Endometrial microvascular endothelial cells (primary cell): Measurements from ENCODE around the gene GPRC5D. TPM values are rescaled to one million over a fixed set of nuclear protein-coding genes. Genes with fewer than 3 reads are reported as not detected.

Experiments used
- in situ Hi-C: cut with HindIII; loops from 2 replicates; pipeline ENCODE4 v1.10.0; 2017; ENCODE audit warnings: low sequenced_read_pairs, low pct_unique_long_range_greater_than_20kb; ENCODE audit errors: inconsistent ontology term
- total RNA-seq: library from RNA; depleted of rRNA; stranded (reverse); fragments of >200 nt; gene quantifications from one replicate; pipeline ENCODE4 v1.2.3, GENCODE V29; 2015; ENCODE audit errors: inconsistent ontology term

Gene GPRC5D
- total RNA-seq, result not detected

DNA sequence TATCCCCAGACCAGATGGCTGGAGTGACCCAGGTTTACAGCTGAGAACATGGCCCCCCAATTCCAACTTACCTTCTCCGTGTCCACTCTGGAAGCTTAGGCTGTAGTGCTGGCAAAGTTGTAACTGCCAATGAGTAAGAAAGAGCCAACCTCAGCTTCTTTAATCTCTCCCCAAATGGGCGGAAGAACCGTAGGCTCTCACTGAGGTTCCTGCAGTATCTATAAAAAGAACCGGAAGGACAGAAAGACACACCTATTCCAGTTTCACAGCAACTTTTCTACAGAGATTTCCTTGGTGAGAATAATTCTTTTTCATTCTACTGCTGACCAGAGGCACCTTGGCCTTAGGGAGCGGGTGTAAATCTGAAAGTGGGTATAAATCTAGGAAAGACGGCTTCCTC lies at the start of gene GPRC5D:
GPRC5D (minus strand) TSS at position 135 of the 400 bp plus-strand sequence. CDS start 1,786 bp downstream, outside the sequence.
- in situ Hi-C loops, result no loop called here

GRCh38 chr12:13001775-13002040 lies 49.7 kb upstream of the GPRC5D start:
- in situ Hi-C loops, result loop anchor here (25.0 kb wide), 1 partner anchor 211 kb away; no protein-coding TSS in a partner anchor

- in situ Hi-C loops, result loop anchor here (25.0 kb wide), 1 partner anchor 211 kb away; no protein-coding TSS in a partner anchor
Measured at GRCh38 chr12:13000925-13001774, 49.2 kb upstream of the GPRC5D start.

DNA sequence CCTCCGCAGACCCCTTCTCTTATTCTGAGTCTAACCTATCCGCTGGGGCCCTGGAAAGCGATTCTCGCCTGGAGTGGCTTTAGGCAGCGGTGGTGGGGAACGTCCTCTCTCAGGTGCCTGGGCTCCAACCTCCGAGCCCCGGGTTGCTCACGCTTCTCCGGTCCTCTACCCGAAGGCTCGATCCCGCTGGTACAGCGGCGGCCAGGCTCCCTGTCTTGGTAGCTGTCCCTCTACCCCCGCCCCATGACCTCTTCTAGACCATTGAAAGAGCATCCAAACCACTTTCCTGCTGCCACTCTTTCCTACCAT lies 48.6 kb upstream of the GPRC5D start:
- in situ Hi-C loops, result loop anchor here (25.0 kb wide), 1 partner anchor 212 kb away; no protein-coding TSS in a partner anchor

- in situ Hi-C loops, result loop anchor here (25.0 kb wide), 2 partner anchors 163 to 212 kb away; no protein-coding TSS in a partner anchor
Measured at GRCh38 chr12:12999959-13000615, 48.1 kb upstream of the GPRC5D start, which contains the start of gene HEBP1. HEBP1 (minus strand) TSS chr12:13000265; CDS start chr12:13000114, 151 bp downstream.

- in situ Hi-C loops, result loop anchor here (25.0 kb wide), 1 partner anchor 162 kb away; no protein-coding TSS in a partner anchor
Measured at GRCh38 chr12:12999271-12999958, 47.4 kb upstream of the GPRC5D start.

DNA sequence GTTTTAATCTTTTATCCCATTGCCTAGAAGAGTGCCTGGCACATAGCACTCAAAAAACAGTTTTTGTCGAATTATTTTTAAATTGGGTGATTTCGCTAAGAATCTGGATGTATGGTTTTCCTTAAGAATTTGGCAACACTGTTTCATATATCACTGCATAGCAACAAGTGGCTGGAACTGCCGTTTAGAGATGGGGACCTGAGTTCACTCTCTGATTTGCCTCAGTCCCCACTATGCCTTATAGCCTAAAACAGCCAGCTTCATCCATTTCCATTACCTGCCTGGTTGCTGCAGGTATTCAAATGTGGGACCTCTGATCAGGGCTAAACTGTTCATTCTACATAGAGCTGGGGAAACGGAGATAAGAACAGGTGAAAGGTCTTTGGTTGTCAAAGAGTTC lies 46.3 kb upstream of the GPRC5D start:
- in situ Hi-C loops, result loop anchor here (25.0 kb wide), 1 partner anchor 161 kb away; no protein-coding TSS in a partner anchor

DNA sequence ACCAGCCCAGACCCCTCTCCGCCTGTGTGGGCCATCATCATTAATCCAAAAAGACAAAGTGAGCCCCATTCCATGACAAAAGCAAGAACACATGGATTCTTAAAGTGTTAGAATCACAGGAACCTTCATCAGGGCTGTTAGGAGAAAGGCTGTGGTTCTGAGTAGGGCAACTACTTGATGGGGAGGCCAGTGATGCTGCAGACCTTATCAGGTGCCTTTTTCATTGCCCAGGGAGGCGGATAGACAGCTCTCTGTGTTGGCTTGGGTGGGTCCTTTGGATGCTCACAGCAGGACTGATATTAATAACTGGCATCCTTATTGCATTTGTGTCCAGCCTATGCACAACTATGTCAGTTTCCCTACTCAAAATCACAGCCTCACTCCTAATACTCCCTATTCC lies 45.8 kb upstream of the GPRC5D start:
- in situ Hi-C loops, result loop anchor here (25.0 kb wide), 1 partner anchor 160 kb away; no protein-coding TSS in a partner anchor

- in situ Hi-C loops, result loop anchor here (25.0 kb wide), 1 partner anchor 160 kb away; no protein-coding TSS in a partner anchor
Measured at GRCh38 chr12:12997156-12997555, 45.2 kb upstream of the GPRC5D start.

DNA sequence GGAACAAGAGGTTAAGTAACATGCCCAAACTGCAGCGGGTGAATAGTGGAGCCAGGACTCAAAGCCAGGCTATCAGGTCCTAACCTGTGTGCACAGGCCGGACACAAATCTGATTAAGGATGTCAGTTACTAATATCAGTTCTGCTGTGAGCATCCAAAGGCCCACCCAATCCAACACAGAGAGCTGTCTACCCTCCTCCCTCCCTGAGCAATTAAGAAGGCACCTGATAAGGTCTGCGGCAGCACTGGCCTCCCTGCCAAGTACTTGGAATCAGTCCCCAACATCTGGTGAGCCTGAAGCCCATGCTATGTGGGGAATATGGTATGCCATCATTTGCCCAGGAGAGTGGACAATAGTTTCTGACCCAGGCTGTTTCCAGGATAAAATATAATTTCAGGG lies 44.2 kb upstream of the GPRC5D start:
- in situ Hi-C loops, result loop anchor here (25.0 kb wide), 1 partner anchor 159 kb away; no protein-coding TSS in a partner anchor

DNA sequence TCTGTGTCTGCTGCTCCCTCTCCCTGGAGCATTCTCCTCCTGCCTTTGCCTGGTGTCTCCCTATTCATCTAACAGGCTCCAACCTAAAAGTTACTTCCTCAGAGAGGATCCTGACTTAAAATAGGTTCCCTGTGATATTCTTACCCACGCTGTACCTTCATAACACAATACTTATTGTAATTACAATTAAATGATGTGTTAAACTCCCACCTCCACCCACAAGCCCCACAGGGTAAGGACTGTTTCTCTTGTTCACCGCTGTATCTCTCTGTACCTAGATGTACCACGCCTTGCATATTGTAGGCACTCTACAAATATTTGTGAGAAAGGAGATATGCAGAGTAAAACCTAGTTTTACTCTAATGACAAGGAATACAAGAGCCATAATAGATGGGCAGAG lies 43.1 kb upstream of the GPRC5D start:
- in situ Hi-C loops, result loop anchor here (25.0 kb wide), 1 partner anchor 158 kb away; no protein-coding TSS in a partner anchor

GRCh38 chr12:12993367-12993766 lies 41.4 kb upstream of the GPRC5D start:
- in situ Hi-C loops, result loop anchor here (25.0 kb wide), 1 partner anchor 156 kb away; no protein-coding TSS in a partner anchor

- in situ Hi-C loops, result loop anchor here (25.0 kb wide), 1 partner anchor 155 kb away; no protein-coding TSS in a partner anchor
Measured at GRCh38 chr12:12992418-12993130, 40.6 kb upstream of the GPRC5D start.

DNA sequence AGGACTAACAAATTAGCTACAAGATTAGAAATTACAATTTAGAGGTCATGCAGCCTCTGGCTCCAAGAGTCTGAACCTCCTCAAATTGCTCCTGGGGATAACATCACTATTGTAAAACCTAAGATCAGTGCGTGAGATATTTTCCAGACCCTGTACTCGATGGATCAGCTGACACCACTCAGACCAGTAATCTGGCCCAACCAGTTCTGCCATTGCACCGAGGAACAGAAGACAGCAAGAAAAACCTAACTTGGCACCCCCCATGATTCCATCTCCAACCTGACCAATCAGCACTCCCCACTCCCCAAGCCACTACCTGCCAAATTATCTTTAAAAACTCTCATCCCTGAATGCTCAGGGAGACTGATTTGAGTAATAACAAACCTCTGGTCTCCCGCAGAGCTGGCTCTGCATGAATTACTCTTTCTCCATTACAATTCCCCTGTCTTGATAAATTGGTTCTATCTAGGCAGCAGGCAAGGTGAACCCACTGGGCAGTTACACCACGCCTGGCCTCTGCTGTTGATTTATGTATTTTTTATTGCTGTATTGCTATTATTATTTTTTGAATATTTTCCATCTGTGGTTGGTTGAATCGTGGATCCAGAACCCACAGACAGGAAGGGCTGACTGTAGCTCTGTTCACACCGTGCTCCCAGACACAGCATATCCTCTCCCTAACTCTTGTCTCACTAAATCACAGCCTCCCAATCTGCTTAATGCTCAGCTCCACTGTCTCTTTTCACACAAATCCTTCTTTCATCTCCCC lies 38.9 kb upstream of the GPRC5D start:
- in situ Hi-C loops, result loop anchor here (25.0 kb wide), 1 partner anchor 154 kb away; no protein-coding TSS in a partner anchor

GRCh38 chr12:12987421-12987820 lies 35.5 kb upstream of the GPRC5D start:
- in situ Hi-C loops, result loop anchor here (25.0 kb wide), 1 partner anchor 150 kb away; no protein-coding TSS in a partner anchor

- in situ Hi-C loops, result loop anchor here (25.0 kb wide), 1 partner anchor 150 kb away; no protein-coding TSS in a partner anchor
Measured at GRCh38 chr12:12986775-12987331, 34.9 kb upstream of the GPRC5D start.

GRCh38 chr12:12985817-12986408 lies 33.9 kb upstream of the GPRC5D start:
- in situ Hi-C loops, result loop anchor here (25.0 kb wide), 1 partner anchor 149 kb away; no protein-coding TSS in a partner anchor
